SIG-M5 (cell line): ENCODE measurements around the gene KRTAP10-9.

Experiments used
- DNase-seq: peaks from one replicate; lab custom pipeline; 2025; lab: John Stamatoyannopoulos, UW

The KRTAP10-9 gene

DNA sequence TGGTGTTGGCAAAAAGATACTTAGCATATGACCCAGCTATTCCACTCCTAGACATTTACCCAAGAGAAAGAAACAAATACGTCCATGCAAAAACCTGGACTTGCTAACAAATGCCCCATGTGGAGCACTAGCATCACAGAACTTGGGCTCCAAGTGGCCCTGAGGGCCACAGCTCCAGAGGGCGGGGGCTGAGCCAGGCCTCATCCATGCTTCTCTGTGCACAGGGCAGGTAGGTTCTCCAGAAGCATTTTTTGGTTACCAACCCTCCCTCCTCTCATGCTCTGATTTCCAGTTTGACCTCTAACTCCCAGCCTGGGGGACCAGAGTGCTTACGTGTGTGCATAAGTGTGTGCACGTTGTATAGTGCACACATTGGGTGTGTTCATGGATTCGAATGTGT, 37.8 kb downstream of the KRTAP10-9 start:
- no peak for DNase-seq

DNA sequence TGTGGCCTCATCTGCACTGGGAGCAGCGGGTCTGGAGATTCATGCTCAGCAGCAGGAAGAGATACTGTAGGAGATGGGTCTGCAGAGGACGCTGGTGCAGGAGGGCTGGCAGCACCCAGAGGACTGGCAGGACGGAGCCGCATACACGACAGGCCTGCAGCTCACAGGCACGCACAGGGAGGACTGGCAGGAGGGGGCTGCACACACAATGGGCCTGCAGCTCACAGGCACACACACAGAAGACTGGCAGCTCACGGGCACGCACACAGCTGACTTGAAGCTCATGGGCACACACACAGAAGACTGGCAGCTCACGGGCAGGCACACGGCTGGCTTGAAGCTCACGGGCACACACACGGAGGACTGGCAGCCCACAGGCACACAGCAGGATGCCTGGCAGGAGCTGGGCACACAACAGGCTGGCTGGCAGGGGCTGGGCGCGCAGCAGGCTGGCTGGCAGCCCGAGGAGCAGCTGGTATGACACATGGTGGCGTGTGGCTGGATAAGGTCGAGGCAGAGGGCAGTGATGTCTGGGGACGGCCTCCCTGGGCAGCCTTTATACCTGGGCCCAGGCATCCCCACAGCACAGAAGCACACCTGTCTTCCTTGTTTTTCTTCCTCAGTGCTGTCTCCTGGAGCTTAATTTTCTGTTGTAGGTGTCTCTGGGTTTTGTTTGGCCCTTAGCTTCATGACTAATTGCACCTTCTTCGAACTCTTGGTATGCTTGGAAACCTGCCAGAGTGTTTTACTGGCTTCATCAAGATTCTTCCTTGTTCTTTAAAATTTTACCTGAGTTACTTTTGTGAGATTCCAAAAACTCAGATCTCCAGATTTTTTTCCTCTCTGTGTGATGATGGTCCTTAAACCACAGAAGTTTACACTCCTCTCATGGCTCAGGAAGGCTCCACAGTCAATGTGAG, 39.8 kb downstream of the KRTAP10-9 start, which contains the start of gene KRTAP12-2:
Gene KRTAP12-2 (minus strand): TSS at position 527 of the 920 bp plus-strand sequence. CDS start 41 bp downstream, at position 486.
- no peak for DNase-seq

DNA sequence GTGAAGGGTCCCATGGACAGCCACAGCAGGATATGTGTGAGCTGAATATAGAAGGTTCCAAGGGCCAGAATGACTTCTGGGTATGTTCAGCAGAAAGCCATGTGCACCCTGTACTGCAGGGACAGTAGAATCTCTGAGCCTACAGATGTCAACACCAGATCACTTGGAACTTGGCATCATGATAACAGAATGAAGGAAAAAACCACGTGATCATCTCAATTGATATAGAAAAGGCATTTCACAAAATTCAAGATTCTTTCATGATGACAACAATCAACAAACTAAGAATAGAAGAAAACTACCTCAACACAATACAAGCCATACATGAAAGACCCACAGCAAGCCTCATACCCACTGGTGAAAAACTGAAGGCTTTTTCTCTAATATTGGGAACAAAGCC, 40.7 kb downstream of the KRTAP10-9 start:
- no peak for DNase-seq

DNA sequence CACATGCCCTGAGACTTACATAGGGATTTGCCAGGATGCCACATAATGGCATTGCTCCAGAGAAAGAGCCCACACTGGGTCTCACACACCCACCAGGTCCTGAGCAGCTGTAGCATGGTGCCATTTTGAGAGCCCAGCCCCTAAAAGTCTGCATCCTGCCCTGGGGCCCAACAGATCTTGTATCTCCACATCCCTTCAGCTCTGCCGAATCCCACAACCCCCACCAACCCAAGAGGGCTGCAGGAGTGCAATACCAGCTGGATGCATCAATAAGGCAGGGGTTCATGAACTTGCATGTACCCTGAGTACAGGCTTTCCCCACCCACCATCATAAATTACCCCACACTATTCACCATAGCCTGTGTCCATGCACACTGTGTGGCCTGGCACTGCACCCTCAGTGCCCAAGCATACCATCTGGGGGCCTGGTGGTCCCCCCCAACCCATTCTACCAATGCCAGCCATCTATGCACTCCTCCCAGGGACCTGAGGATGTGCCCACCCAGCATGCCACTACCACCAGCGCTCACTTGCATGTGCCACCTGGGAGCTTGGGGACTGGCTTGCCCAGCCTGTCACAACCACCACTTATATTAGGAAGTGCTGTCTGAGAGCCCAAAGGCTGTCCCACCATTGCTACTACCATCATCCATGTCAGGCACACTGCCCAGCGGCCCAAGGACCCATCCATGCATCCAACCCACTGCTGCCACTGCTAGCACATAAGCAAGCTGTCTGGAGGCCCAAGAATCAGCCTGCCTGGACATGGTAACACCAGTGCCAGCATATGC, 43.9 kb downstream of the KRTAP10-9 start:
- DNase-seq, result no peak

DNA sequence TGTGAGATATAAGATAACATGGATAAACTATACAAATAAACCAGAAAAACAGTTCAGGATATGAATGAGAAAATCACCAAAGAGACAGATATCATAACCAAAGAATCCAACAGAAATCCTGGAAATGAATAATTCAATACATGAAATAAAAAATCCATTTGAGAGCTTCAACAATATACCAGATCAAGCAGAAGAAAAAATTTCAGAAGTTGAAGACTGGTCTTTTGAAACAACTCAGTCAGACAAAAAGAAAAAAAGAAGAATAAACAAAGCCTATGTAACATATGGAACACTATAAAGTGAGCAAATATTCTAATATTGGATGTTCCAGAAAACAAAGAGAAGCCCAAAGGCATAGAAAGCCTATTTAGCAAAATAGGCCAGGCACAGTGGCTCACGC, 45.0 kb downstream of the KRTAP10-9 start:
- no peak for DNase-seq

- no peak for DNase-seq
Measured at GRCh38 chr21:44677881-44678280, 51.0 kb downstream of the KRTAP10-9 start.
